Progenitor cell of endocrine pancreas (in vitro differentiated cells): ENCODE measurements around the gene ATXN7L1. TPM values are rescaled to one million over a fixed set of nuclear protein-coding genes. Genes with fewer than 3 reads are reported as not detected.

Experiments
- DNase-seq: peaks from one replicate; pipeline ENCODE4 v3.0.0; 2021; ENCODE audit warnings: low spot score; ENCODE audit not compliant: unreplicated experiment
- H3K27ac Mint-ChIP-seq: 2 replicates; pipeline ENCODE4 v1.8.0; 2021; ENCODE audit warnings: mild to moderate bottlenecking, moderate library complexity, mixed read lengths
- H3K27me3 Mint-ChIP-seq: 2 replicates; pipeline ENCODE4 v1.8.0; 2021; ENCODE audit warnings: mixed read lengths
- H3K36me3 Mint-ChIP-seq: 2 replicates; pipeline ENCODE4 v1.8.0; 2022; ENCODE audit warnings: mixed read lengths; ENCODE audit not compliant: insufficient read depth
- H3K4me1 Mint-ChIP-seq: 2 replicates; pipeline ENCODE4 v1.8.0; 2021; ENCODE audit warnings: low read depth, mixed read lengths
- H3K4me3 Mint-ChIP-seq: 2 replicates; pipeline ENCODE4 v1.8.0; 2021; ENCODE audit warnings: low read depth, mild to moderate bottlenecking, moderate library complexity, mixed read lengths
- H3K9me3 Mint-ChIP-seq: 2 replicates; pipeline ENCODE4 v1.8.0; 2021; ENCODE audit warnings: low read depth, mixed read lengths
- CTCF ChIP-seq: fragments of 200-600 bp; sonication (generic); IDR thresholded peaks from one replicate; pipeline ENCODE4 v1.5.0; 2021; ENCODE audit warnings: antibody characterized with exemption, mild to moderate bottlenecking; ENCODE audit not compliant: unreplicated experiment
- total RNA-seq: library from RNA; stranded (reverse); gene quantifications from 2 replicates; pipeline ENCODE4 v1.2.1, GENCODE V29; 2021

The ATXN7L1 gene
- total RNA-seq, 1 donor from 2014 or later = 18.3 TPM

GRCh38 chr7:105779856-105780780 is 96.3 kb downstream of the ATXN7L1 start:
- no peak for TF ChIP-seq CTCF

GRCh38 chr7:105778956-105779355 is 97.4 kb downstream of the ATXN7L1 start:
- no peaks in the 10 kb centered on the region for H3K4me1 Mint-ChIP-seq
- no peak for TF ChIP-seq CTCF
- DNase-seq = no peak
- no peak overlapping the region for H3K27ac Mint-ChIP-seq
- peaks cover 4% of the 10 kb centered on the region for H3K27me3 Mint-ChIP-seq
- no peak overlapping the region for H3K4me3 Mint-ChIP-seq
- H3K36me3 Mint-ChIP-seq = peaks cover 4% of the 10 kb centered on the region
- no peaks in the 10 kb centered on the region for H3K9me3 Mint-ChIP-seq

More at GRCh38 chr7:105779856-105780780, 96.3 kb downstream of the ATXN7L1 start:
- H3K4me1 Mint-ChIP-seq = no peaks in the 10 kb centered on the region
- H3K27me3 Mint-ChIP-seq = peaks cover 7% of the 10 kb centered on the region
- H3K4me3 Mint-ChIP-seq = no peak overlapping the region
- no peak overlapping the region for H3K27ac Mint-ChIP-seq
- no peaks in the 10 kb centered on the region for H3K9me3 Mint-ChIP-seq
- peaks cover 5% of the 10 kb centered on the region for H3K36me3 Mint-ChIP-seq
- no peak for DNase-seq

- TF ChIP-seq CTCF = no peak
- no peaks in the 10 kb centered on the region for H3K9me3 Mint-ChIP-seq
- H3K36me3 Mint-ChIP-seq = peaks cover 4% of the 10 kb centered on the region
- no peak overlapping the region for H3K27ac Mint-ChIP-seq
- H3K4me3 Mint-ChIP-seq = no peak overlapping the region
- no peaks in the 10 kb centered on the region for H3K4me1 Mint-ChIP-seq
- H3K27me3 Mint-ChIP-seq = peaks cover 9% of the 10 kb centered on the region
- no peak for DNase-seq
These were observed 99.2 kb downstream of the ATXN7L1 start for GRCh38 chr7:105776986-105777910.

GRCh38 chr7:105776068-105776790 is 100.2 kb downstream of the ATXN7L1 start:
- Mint-ChIP-seq H3K36me3 (peaks cover 6% of the 10 kb centered on the region), H3K27me3 (peaks cover 9% of the 10 kb centered on the region), H3K4me3 (no peak overlapping the region), H3K27ac (no peak overlapping the region), H3K9me3 (no peaks in the 10 kb centered on the region), H3K4me1 (no peaks in the 10 kb centered on the region)
- DNase-seq = no peak
- no peak for TF ChIP-seq CTCF
